NCI-H1694 (cell line): ENCODE data around the gene BDNF.
"Not testable (repeated sequence)": the region's sequence is repeated elsewhere in the genome, so short reads cannot be mapped to it uniquely, and the experiment has no call there.

ENCODE experiments used
- DNase-seq: peaks from one replicate; lab custom pipeline; 2025; lab: John Stamatoyannopoulos, UW

Gene BDNF

GRCh38 chr11:27665508-27666101 is 34.6 kb downstream of the BDNF start:
- not testable (repeated sequence) for DNase-seq

- no peak for DNase-seq
Measured at GRCh38 chr11:27663326-27663725, 36.9 kb downstream of the BDNF start.

- DNase-seq = no peak
Measured at GRCh38 chr11:27660171-27660570, 40.1 kb downstream of the BDNF start.

- DNase-seq = no peak
Measured at GRCh38 chr11:27658535-27659236, 41.6 kb downstream of the BDNF start.

GRCh38 chr11:27656806-27657483 is 43.3 kb downstream of the BDNF start:
- DNase-seq = no peak

- DNase-seq = no peak
Measured at GRCh38 chr11:27656320-27656719, 43.9 kb downstream of the BDNF start.

GRCh38 chr11:27653990-27654758 is 46.1 kb downstream of the BDNF start:
- DNase-seq = no peak

- DNase-seq = no peak
Measured at GRCh38 chr11:27651711-27652110, 48.5 kb downstream of the BDNF start.

GRCh38 chr11:27650988-27651387 is 49.3 kb downstream of the BDNF start:
- no peak for DNase-seq

GRCh38 chr11:27649800-27650199 is 50.5 kb downstream of the BDNF start:
- DNase-seq = no peak

- no peak for DNase-seq
Measured at GRCh38 chr11:27648840-27649239, 51.4 kb downstream of the BDNF start.

GRCh38 chr11:27646051-27646818 is 54.0 kb downstream of the BDNF start:
- DNase-seq = no peak

GRCh38 chr11:27642954-27643353 is 57.3 kb downstream of the BDNF start:
- no peak for DNase-seq

- no peak for DNase-seq
Measured at GRCh38 chr11:27640954-27641353, 59.3 kb downstream of the BDNF start.

- no peak for DNase-seq
Measured at GRCh38 chr11:27635567-27636037, 64.7 kb downstream of the BDNF start.

- not testable (repeated sequence) for DNase-seq
Measured at GRCh38 chr11:27634776-27635175, 65.5 kb downstream of the BDNF start.

GRCh38 chr11:27634282-27634681 is 66.0 kb downstream of the BDNF start:
- DNase-seq = not testable (repeated sequence)

GRCh38 chr11:27629023-27629422 is 71.2 kb downstream of the BDNF start:
- not testable (repeated sequence) for DNase-seq

- DNase-seq = no peak
Measured at GRCh38 chr11:27627979-27628378, 72.3 kb downstream of the BDNF start.

- no peak for DNase-seq
Measured at GRCh38 chr11:27626938-27627586, 73.2 kb downstream of the BDNF start.
